Measurements from ENCODE around the gene ATP7B. TPM values are rescaled to one million over a fixed set of nuclear protein-coding genes. Genes with fewer than 3 reads are reported as not detected.

The ATP7B gene
- total and polyA plus RNA-seq, 2 donors = 1.2 to 1.8 TPM

DNA sequence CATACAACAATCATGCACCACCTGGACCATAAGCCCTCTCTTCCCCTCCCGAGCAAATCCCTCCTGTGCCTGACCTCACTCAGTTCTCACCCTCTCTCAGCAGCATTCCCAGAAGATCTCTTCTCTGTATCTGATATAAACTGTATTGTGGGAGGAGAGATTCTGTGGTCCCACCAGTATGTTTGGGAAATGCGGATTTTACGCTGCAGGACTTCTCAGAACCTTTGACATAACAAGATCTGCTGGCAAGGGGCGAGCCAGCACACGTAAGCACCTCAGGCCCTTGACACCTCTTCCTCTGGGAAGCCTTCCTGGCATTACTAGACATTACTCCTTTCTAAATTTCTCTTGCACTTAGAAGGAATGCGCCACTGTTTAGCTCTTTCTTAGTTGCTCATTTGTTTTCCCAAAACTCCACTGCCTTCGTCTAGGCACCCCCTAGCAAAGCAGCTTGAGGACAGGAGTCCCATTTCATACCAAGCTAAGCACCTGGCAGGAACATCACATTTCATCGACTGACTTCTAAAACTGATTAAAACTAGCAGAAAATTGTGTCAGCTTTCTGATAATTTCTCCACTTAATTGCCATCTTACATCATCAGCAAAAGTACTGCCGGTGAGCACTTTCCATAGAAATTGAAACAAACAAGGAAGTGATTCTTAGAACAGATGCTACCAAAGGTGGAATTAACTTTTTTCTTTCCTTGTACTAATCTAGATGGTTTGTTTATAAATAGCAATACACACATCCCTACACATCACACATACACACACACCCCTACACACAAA is 86.3 kb downstream of the ATP7B start:
- no peak overlapping the region for H3K27ac ChIP-seq (ENCODE audit: low read depth in 1 of 2, low read length in 1 of 2)
- 95% methylated on average over 9 of the region's 9 CpGs for WGBS
- no peaks in the 10 kb centered on the region for H3K36me3 ChIP-seq (ENCODE audit: control insufficient read depth in 2 of 2, insufficient read depth in 2 of 2, low read length in 1 of 2)
- H3K9me3 ChIP-seq (ENCODE audit: control insufficient read depth in 2 of 2, insufficient read depth in 1 of 2, low read length in 1 of 2) = no peaks in the 10 kb centered on the region
- no peak overlapping the region for H3K4me3 ChIP-seq (ENCODE audit: low read length in 2 of 2)
- peaks cover 3 to 9% of the 10 kb centered on the region in 2 donors for H3K4me1 ChIP-seq (ENCODE audit: control insufficient read depth in 2 of 2, insufficient read depth in 2 of 2, low read length in 2 of 2)
- DNase-seq (ENCODE audit: low read depth in 6 of 9, low spot score in 9 of 9) = no peak
- H3K27me3 ChIP-seq (ENCODE audit: control insufficient read depth in 2 of 2, insufficient read depth in 1 of 2, low read length in 1 of 2) = no peaks in the 10 kb centered on the region

DNA sequence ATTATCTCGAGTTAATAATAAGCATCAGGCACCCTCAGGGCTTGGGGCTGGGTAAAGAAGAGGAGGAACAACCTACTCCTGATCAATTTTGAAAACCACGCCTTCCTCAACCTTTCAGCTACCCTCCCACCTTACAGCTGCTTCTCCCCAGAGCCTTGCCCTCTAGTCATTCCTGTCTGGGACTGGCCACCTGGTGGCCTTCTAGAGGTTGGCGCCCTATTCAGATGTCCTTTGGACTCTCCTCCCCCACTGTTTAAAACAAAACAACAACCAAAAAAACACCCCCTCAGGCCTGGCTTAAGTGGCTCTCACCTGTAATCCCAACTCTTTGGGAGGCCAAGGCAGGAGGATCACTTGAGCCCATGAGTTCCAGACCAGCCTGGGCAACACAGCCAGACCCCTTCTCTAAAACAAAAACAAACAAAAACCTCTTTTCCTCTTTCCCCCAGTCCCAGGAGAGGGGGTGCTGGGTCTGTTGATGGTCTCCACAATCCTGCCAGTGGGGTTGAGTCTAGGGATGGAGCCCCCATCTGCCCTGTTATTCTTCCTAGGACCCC is 87.2 kb downstream of the ATP7B start:
- 93% methylated on average over 3 of the region's 3 CpGs for WGBS
- no peak overlapping the region for H3K4me3 ChIP-seq (ENCODE audit: low read length in 2 of 2)
- no peaks in the 10 kb centered on the region for H3K36me3 ChIP-seq (ENCODE audit: control insufficient read depth in 2 of 2, insufficient read depth in 2 of 2, low read length in 1 of 2)
- H3K4me1 ChIP-seq (ENCODE audit: control insufficient read depth in 2 of 2, insufficient read depth in 2 of 2, low read length in 2 of 2) = peaks cover 3 to 9% of the 10 kb centered on the region in 2 donors
- H3K27me3 ChIP-seq (ENCODE audit: control insufficient read depth in 2 of 2, insufficient read depth in 1 of 2, low read length in 1 of 2) = no peaks in the 10 kb centered on the region
- no peaks in the 10 kb centered on the region for H3K9me3 ChIP-seq (ENCODE audit: control insufficient read depth in 2 of 2, insufficient read depth in 1 of 2, low read length in 1 of 2)
- DNase-seq (ENCODE audit: low read depth in 6 of 9, low spot score in 9 of 9) = no peak
- no peak overlapping the region for H3K27ac ChIP-seq (ENCODE audit: low read depth in 1 of 2, low read length in 1 of 2)

DNA sequence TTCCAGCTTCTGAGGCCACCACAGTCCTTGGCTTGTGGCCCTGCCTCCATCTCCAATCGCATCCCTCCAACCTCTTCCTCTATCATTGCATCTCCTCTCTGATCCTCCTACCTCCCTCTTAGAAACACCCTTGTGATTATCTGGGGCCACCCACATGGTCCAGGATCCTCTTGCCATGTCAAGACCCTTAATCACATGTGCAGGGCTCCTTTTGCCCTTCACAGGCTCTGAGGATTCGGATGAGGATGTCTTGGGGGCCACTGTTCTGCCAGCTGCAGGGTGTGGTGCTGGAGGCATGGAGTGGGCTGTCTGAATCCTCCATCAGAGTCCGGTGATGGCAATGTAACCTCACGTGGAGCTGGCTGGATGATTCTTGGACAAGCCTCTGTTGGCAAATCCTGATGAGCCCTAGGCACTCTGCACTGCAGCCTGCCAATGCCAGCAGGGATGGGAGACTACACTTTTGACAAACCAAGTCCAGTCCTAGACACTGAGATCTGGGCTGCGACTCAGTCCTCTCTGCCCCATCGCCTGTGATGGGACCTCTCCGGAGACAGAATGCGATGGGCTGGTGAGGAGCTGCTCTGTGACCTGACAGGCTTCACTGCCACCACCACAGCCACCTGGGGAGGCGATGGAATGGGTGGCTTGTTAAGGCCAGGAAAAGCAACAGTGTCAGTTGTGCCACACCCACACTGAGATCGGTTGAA is 88.3 kb downstream of the ATP7B start:
- DNase-seq (ENCODE audit: low read depth in 6 of 9, low spot score in 9 of 9) = no peak
- 92% methylated on average over 10 of the region's 10 CpGs for WGBS
- Histone ChIP-seq H3K27ac (ENCODE audit: low read depth in 1 of 2, low read length in 1 of 2) (no peak overlapping the region), H3K4me1 (ENCODE audit: control insufficient read depth in 2 of 2, insufficient read depth in 2 of 2, low read length in 2 of 2) (peaks cover 3 to 9% of the 10 kb centered on the region in 2 donors), H3K36me3 (ENCODE audit: control insufficient read depth in 2 of 2, insufficient read depth in 2 of 2, low read length in 1 of 2) (no peaks in the 10 kb centered on the region), H3K27me3 (ENCODE audit: control insufficient read depth in 2 of 2, insufficient read depth in 1 of 2, low read length in 1 of 2) (no peaks in the 10 kb centered on the region), H3K4me3 (ENCODE audit: low read length in 2 of 2) (no peak overlapping the region), H3K9me3 (ENCODE audit: control insufficient read depth in 2 of 2, insufficient read depth in 1 of 2, low read length in 1 of 2) (no peaks in the 10 kb centered on the region)

DNA sequence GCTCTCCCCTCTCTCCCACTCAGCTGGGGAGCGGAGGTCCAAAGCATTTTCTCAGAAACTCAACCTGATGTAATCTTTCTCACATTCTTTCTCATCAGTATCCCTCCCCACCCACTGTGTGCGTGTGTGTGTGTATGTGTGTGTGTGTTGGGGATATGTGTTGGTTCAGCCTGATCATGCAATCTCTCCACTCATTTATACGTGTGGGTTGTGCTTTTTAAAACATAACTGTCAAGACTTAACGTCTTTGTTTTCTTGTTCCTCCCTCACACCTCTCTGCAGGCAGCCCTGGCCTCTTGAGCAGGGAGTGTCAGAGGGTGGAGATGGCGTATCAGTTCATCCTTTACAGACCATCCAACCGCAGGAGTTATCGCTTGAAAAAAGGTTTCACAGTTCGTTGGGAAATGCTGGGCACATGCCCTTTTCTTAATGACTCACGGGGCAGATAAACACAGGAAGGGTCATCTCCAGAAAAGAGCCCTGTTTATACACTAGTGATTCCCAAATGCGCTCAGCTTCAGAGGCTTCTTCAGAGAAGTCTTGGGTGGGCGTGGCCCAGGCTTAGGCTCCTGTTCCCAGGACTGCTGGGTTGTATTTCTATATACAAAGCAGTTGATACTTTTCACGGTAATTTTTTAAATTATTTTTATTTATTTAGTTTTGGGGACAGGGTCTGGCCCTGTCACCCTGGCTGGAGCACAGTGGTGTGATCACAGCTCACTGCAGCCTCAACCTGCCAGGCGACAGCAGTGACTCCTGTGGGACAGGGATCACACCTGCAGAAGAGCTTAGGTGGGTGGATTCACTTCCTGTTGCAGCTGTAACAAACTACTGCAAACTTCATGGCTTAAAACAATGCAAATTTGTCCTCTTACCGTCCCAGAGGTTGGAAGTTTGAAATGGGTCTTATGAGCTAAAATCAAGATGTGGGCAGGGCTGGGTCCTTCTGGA is 89.2 kb downstream of the ATP7B start:
- H3K4me1 ChIP-seq (ENCODE audit: control insufficient read depth in 2 of 2, insufficient read depth in 2 of 2, low read length in 2 of 2) = peaks cover 3 to 9% of the 10 kb centered on the region in 2 donors
- no peak overlapping the region for H3K4me3 ChIP-seq (ENCODE audit: low read length in 2 of 2)
- H3K36me3 ChIP-seq (ENCODE audit: control insufficient read depth in 2 of 2, insufficient read depth in 2 of 2, low read length in 1 of 2) = no peaks in the 10 kb centered on the region
- 91% methylated on average over 14 of the region's 14 CpGs for WGBS
- H3K27ac ChIP-seq (ENCODE audit: low read depth in 1 of 2, low read length in 1 of 2) = no peak overlapping the region
- H3K27me3 ChIP-seq (ENCODE audit: control insufficient read depth in 2 of 2, insufficient read depth in 1 of 2, low read length in 1 of 2) = no peaks in the 10 kb centered on the region
- no peaks in the 10 kb centered on the region for H3K9me3 ChIP-seq (ENCODE audit: control insufficient read depth in 2 of 2, insufficient read depth in 1 of 2, low read length in 1 of 2)
- peak in 1 of 9 donors; percentile 24 for DNase-seq (ENCODE audit: low read depth in 6 of 9, low spot score in 9 of 9)

DNA sequence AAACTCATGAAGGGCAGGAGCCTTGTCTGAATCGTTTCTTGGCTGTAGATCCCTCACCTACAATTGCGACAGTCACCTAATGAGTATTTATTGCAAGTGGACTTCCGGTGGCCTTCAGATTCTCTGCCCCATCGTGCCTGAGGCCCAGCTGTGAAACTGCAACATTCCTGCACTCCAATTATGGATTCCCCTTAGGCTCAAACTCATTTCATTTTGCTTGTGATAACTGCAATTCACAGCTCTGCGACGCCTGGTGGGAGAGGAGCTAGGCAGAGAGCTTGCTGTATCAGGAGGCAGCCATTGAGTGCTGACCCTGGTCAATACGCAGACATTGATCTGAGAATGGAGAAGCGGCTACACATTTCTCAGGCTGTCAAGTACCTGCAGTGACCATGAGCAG is 90.5 kb downstream of the ATP7B start:
- no peak overlapping the region for H3K4me3 ChIP-seq (ENCODE audit: low read length in 2 of 2)
- no peaks in the 10 kb centered on the region for H3K27me3 ChIP-seq (ENCODE audit: control insufficient read depth in 2 of 2, insufficient read depth in 1 of 2, low read length in 1 of 2)
- no peak overlapping the region for H3K27ac ChIP-seq (ENCODE audit: low read depth in 1 of 2, low read length in 1 of 2)
- DNase-seq (ENCODE audit: low read depth in 6 of 9, low spot score in 9 of 9) = no peak
- no peaks in the 10 kb centered on the region for H3K36me3 ChIP-seq (ENCODE audit: control insufficient read depth in 2 of 2, insufficient read depth in 2 of 2, low read length in 1 of 2)
- H3K9me3 ChIP-seq (ENCODE audit: control insufficient read depth in 2 of 2, insufficient read depth in 1 of 2, low read length in 1 of 2) = no peaks in the 10 kb centered on the region
- peaks cover 3 to 9% of the 10 kb centered on the region in 2 donors for H3K4me1 ChIP-seq (ENCODE audit: control insufficient read depth in 2 of 2, insufficient read depth in 2 of 2, low read length in 2 of 2)
- 95% methylated on average over 8 of the region's 8 CpGs for WGBS

DNA sequence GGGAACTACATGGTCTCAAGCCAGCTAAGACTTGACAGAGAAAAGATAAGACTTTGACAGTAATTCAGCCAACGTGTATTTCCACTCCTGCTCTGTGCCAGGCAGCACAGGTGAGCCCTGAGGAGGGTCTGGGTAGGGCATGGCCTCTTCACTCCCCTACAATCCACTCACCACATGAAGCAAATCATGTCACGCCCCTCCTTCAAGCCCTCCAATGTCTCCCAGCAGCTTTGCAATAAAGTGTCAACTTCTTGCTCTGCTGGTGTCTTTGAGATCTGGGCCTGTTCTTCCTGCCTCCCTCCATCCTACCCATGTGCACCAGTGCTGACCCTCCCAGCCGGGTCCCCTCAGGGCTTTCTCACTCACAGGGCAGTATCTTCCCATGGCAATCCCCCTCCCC is 91.0 kb downstream of the ATP7B start:
- DNase-seq (ENCODE audit: low read depth in 6 of 9, low spot score in 9 of 9) = no peak
- peaks cover 3 to 9% of the 10 kb centered on the region in 2 donors for H3K4me1 ChIP-seq (ENCODE audit: control insufficient read depth in 2 of 2, insufficient read depth in 2 of 2, low read length in 2 of 2)

DNA sequence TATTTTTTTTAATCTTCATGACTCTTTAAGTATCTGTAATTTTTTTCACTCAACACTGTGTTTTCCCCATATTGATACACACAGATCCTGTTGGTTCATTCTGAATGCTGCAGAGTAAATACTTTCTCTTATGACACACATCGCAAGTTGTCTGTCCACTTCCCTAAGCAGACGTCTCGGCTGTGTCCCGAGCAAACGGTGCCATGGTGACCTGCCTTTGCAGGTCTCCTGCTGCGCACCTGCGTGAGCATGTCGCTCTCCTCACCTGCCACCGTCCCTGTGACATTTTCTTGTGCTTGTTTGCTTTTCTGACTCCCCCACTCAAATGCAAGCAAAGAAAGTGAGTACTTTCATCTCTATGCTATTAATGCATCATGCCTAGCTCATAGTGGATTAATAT is 91.7 kb downstream of the ATP7B start:
- Histone ChIP-seq H3K4me3 (ENCODE audit: low read length in 2 of 2) (no peak overlapping the region), H3K36me3 (ENCODE audit: control insufficient read depth in 2 of 2, insufficient read depth in 2 of 2, low read length in 1 of 2) (no peaks in the 10 kb centered on the region), H3K27me3 (ENCODE audit: control insufficient read depth in 2 of 2, insufficient read depth in 1 of 2, low read length in 1 of 2) (no peaks in the 10 kb centered on the region), H3K9me3 (ENCODE audit: control insufficient read depth in 2 of 2, insufficient read depth in 1 of 2, low read length in 1 of 2) (no peaks in the 10 kb centered on the region), H3K4me1 (ENCODE audit: control insufficient read depth in 2 of 2, insufficient read depth in 2 of 2, low read length in 2 of 2) (peaks cover 3 to 10% of the 10 kb centered on the region in 2 donors), H3K27ac (ENCODE audit: low read depth in 1 of 2, low read length in 1 of 2) (no peak overlapping the region)
- 88% methylated on average over 9 of the region's 9 CpGs for WGBS
- DNase-seq (ENCODE audit: low read depth in 6 of 9, low spot score in 9 of 9) = no peak

More for the DNA sequence above, 91.0 kb downstream of the ATP7B start:
- Histone ChIP-seq H3K27me3 (ENCODE audit: control insufficient read depth in 2 of 2, insufficient read depth in 1 of 2, low read length in 1 of 2) (no peaks in the 10 kb centered on the region), H3K36me3 (ENCODE audit: control insufficient read depth in 2 of 2, insufficient read depth in 2 of 2, low read length in 1 of 2) (no peaks in the 10 kb centered on the region), H3K9me3 (ENCODE audit: control insufficient read depth in 2 of 2, insufficient read depth in 1 of 2, low read length in 1 of 2) (no peaks in the 10 kb centered on the region), H3K4me3 (ENCODE audit: low read length in 2 of 2) (no peak overlapping the region), H3K27ac (ENCODE audit: low read depth in 1 of 2, low read length in 1 of 2) (no peak overlapping the region)
- 83% methylated on average over 3 of the region's 3 CpGs for WGBS

DNA sequence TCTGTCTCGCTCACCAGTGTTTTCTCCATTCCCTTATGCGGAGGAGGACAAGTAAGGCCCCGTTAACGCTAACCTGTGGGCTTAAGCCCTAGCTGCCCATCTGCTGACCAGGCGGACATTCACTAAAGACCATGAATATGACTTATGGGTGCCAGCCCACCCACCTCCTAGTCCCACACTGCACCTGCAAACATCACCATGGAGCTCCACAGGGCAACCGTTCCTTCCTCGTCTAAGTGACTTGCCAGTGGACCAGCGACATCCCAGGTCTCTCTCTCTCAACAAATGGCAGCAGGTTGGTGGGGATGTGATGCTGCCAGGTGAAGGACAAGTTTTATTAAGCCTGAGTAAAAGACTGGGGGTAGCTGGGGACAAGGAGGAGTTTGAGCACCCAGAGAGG is 94.3 kb downstream of the ATP7B start:
- 98% methylated on average over 8 of the region's 8 CpGs for WGBS
- DNase-seq (ENCODE audit: low read depth in 6 of 9, low spot score in 9 of 9) = no peak
- H3K27me3 ChIP-seq (ENCODE audit: control insufficient read depth in 2 of 2, insufficient read depth in 1 of 2, low read length in 1 of 2) = no peaks in the 10 kb centered on the region
- no peaks in the 10 kb centered on the region for H3K9me3 ChIP-seq (ENCODE audit: control insufficient read depth in 2 of 2, insufficient read depth in 1 of 2, low read length in 1 of 2)
- H3K27ac ChIP-seq (ENCODE audit: low read depth in 1 of 2, low read length in 1 of 2) = no peak overlapping the region
- peaks cover 0 to 22% of the 10 kb centered on the region in 2 donors for H3K4me1 ChIP-seq (ENCODE audit: control insufficient read depth in 2 of 2, insufficient read depth in 2 of 2, low read length in 2 of 2)
- H3K4me3 ChIP-seq (ENCODE audit: low read length in 2 of 2) = no peak overlapping the region
- H3K36me3 ChIP-seq (ENCODE audit: control insufficient read depth in 2 of 2, insufficient read depth in 2 of 2, low read length in 1 of 2) = no peaks in the 10 kb centered on the region

Data from thymus (tissue), 11 donors.